Lung microvascular endothelial cell (primary cell): ENCODE measurements around the gene MCAM. TPM values are rescaled to one million over a fixed set of nuclear protein-coding genes. Genes with fewer than 3 reads are reported as not detected.
A peak's percentile ranks its signal among the peaks of the same experiment; 100 is the strongest.

Experiments
- DNase-seq, 2 donors: peaks; one replicate each; pipeline versions ENCODE4 v3.0.0 to v3.0.0-alpha.2; 2010; ENCODE audit warnings: low read depth in 2 of 2
- total RNA-seq: library from RNA; depleted of rRNA; stranded (reverse); fragments of >200 nt; gene quantifications from 2 replicates; pipeline ENCODE4 v1.2.1, GENCODE V29; 2014

Gene MCAM
- total RNA-seq, 1 donor from 2014 or later = 48.4 TPM

DNA sequence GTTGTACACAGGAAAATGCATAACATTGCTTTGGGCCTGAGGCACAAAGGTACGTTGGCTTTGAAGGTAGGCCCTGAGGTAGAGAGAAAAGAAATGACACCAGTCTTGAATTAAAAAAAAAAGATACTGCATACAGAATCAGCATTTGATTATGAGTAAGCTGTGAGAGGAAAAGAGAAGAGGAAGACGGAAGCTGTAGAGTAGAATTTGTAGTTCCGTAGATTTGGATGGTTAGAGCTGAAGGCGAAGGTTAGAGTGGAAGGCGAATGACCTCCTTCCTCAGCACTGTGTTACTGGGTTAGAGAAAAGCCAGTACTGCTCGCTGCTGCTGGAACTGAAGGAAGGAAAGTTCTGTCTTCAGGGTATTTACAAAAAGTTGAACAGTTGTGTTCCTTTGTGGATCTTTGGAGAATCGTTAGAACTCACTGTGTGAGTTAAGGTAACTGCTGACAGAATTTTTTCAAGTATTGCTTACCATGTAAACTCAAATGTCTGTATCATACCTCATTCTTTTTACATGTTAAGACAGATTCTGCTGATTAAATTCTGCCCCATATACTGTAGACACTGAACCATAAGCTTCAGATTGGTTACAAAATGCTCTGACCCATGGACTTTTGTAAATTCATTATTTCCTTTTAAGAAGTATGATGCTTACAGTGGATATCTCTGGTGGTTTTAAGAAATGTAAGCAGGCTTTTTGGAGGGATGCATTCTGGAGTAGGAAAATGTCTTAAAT lies 50.2 kb downstream of the MCAM start:
- no peak for DNase-seq

DNA sequence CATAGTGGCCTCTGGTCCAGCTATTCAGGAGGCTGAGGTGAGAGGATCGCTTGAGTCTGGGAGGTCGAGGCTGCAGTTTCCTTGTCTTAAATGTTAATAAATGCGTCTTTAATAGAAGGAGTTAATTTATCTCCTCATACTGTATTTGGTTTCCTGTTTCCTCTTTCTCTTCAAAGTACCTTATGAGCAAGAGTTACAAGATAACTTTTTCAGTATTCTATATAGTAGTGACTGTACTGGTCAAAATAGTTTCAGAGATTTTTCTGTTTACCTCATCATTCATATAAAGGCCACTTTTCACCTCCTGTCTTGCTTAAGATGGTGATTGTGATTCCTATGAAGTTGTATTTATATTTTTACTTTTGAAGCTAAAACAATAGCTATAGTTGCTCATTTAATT lies 50.9 kb downstream of the MCAM start:
- DNase-seq = no peak

DNA sequence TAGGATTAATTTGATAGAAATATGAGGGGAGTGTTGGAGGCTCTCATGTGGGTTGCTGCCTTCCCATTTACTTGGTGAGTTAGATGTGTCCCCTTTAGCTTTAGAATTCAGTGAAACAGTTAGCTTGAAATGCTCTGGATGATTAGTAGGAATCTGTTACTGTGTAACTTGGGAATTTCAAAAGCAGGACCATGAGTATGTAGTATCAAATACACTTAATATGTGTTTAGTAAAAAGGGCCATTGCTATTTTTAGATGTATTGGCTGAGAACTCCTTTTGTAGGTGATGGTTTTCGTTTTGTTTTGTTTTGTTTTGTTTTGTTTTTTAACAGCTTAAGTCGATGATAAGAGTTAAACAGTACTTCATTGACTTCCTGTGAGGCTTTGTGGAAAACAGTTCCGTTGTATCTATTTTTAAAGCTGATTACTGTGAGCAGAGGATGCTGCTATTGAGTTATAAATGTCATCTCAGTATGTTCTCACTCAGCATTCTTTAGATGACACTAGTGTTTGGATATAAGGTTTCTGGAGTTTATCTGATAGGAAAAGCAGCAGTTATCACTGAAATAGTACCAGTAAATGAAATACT lies 53.5 kb downstream of the MCAM start:
- DNase-seq = peak; percentile 58 to 77

DNA sequence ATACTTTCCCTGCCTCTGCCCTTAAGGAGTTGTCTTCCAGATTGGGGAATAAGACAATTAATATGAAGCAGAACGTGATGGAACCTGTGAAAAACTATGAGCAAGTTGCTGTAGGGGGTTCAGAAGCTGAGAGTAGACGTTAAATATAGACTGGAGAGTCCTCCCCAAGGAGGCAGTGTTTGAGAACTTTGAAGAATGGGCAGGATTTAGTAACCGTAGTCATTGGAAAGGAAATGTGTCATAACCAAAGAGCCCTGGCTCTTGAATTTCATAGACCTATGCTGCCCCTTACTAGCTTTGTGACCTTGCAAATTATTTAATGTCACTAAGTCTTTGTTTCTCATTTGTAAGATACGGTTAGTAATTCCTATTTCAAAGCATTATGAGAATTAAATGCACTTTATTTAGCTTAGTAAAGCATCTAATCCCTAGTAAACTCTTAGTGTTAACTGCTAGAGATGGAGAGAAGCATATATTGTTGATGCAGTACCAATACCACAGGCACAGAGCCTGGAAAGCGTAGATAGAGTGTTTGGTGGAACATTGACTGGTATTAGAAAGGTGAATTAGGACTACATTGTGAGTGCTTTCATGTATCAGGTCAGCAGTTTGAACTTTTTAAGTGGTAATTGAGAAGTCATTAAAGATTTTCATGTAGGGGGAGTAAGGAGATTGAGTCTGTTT lies 54.1 kb downstream of the MCAM start:
- peak; percentile 7 to 86 for DNase-seq

DNA sequence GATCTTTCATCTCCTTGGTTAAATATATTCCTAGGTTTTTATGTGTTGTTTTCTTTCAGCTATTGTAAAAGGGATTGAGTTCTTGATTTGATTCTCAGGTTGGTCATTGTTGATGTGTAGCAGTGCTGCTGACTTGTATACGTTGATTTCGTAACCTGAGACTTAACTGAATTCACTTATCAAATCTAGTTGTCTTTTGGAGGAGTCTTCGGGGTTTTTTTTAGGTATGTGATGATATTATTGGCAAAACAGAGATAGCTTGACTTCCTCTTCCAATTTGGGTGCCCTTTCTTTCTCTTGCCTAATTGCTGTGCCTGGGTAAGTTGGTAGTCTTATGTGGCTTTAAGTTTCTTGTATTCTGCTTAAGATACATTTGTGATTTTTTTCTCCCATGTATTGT lies 57.9 kb downstream of the MCAM start:
- DNase-seq = no peak

Other genes starting within 250 kb of the MCAM start
- gene VPS11, start 249.3 kb downstream of the MCAM start, total RNA-seq = 17.0 and 23.4 TPM in 2 replicates
- 3.0 and 4.6 TPM in 2 replicates for gene HMBS, start 232.2 kb downstream of the MCAM start, total RNA-seq
- gene DPAGT1, start 215.3 kb downstream of the MCAM start, total RNA-seq = 10.7 and 16.3 TPM in 2 replicates
- 1.7 and 2.8 TPM in 2 replicates for gene C2CD2L, start 209.8 kb downstream of the MCAM start, total RNA-seq
- 9.4 and 11.7 TPM in 2 replicates for gene HINFP, start 195.6 kb downstream of the MCAM start, total RNA-seq
- gene ABCG4, start 168.1 kb downstream of the MCAM start, total RNA-seq = 0.22 TPM in 1 of 2 replicates, not detected in the other
- 9.8 and 11.1 TPM in 2 replicates for gene NLRX1, start 148.4 kb downstream of the MCAM start, total RNA-seq
- not detected in 2 replicates for gene NHERF4, start 131.7 kb downstream of the MCAM start, total RNA-seq
- gene CBL, start 110.8 kb downstream of the MCAM start, total RNA-seq = 6.2 and 7.8 TPM in 2 replicates
- gene RNF26, start 17.4 kb upstream of the MCAM start, total RNA-seq = 2.6 and 2.8 TPM in 2 replicates
- 65.6 and 93.1 TPM in 2 replicates for gene C1QTNF5, start 23.8 kb upstream of the MCAM start, total RNA-seq
- under 0.01 TPM in 1 of 2 replicates, not detected in the other for gene MFRP, start 29.6 kb upstream of the MCAM start, total RNA-seq
- 0.20 and 0.22 TPM in 2 replicates for gene USP2, start 64.6 kb upstream of the MCAM start, total RNA-seq
- 0.20 and 0.22 TPM in 2 replicates for gene THY1, start 106.0 kb upstream of the MCAM start, total RNA-seq